HG02678 (cell line): ENCODE results near the gene ZNF76.
"Not testable (repeated sequence)": the region's sequence is repeated elsewhere in the genome, so short reads cannot be mapped to it uniquely, and the experiment has no call there.

ENCODE experiments used
- ATAC-seq: cut with Tn5 transposase; IDR thresholded peaks from one replicate; pipeline ENCODE4 v1.9.1; 2021; ENCODE audit warnings: mild to moderate bottlenecking, moderate library complexity; ENCODE audit not compliant: unreplicated experiment

ZNF76 gene

GRCh38 chr6:35297601-35298481 is 38.3 kb downstream of the ZNF76 start, which contains the start of gene DEF6:
Gene DEF6 (plus strand): TSS chr6:35297818. CDS start chr6:35297857, 39 bp downstream.
- peak; percentile 89 for ATAC-seq

GRCh38 chr6:35298625-35299140 is 39.1 kb downstream of the ZNF76 start:
- no peak for ATAC-seq

GRCh38 chr6:35299674-35300073 is 40.1 kb downstream of the ZNF76 start:
- ATAC-seq, result no peak

GRCh38 chr6:35300848-35301247 is 41.3 kb downstream of the ZNF76 start:
- ATAC-seq, result no peak

- ATAC-seq, result peak; percentile 85
These were observed 43.2 kb downstream of the ZNF76 start for GRCh38 chr6:35302604-35303241.

GRCh38 chr6:35304299-35304698 is 44.8 kb downstream of the ZNF76 start:
- ATAC-seq, result no peak

DNA sequence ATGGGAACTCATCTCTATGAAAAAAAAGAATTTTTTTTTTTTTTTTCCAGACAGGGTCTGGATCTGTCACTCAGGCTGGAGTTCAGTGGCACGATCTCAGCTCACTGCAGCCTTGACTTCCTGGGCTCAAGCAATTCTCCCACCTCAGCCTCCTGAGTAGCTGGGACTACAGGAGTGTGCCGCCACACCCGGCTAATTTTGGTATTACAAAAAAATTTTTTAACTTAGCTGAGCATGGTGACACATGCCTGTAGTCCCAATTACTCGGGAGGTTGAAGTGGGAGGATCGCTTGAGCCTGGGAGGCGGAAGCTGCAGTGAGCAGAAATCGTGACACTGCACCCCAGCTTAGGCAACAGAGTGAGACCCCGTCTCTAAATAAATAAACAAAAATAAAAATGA is 45.6 kb downstream of the ZNF76 start:
- ATAC-seq, result no peak

GRCh38 chr6:35307138-35307537 is 47.6 kb downstream of the ZNF76 start:
- not testable (repeated sequence) for ATAC-seq

DNA sequence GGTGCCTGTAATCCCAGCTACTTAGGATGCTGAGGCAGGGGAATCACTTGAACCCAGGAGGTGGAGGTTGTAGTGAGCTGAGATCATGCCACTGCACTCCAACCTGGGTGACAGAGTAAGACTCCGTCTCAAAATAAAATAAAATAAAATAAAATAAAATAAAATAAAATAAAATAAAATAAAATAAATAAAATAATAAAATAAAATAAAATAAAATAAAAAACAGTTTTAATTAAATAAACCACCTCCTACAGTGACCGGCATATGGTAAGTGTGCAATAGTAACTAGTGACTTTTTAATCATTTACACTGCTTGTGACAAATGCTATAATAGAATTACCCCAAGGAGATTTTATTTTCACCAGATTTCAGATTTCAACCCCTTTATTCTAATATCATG is 49.0 kb downstream of the ZNF76 start:
- not testable (repeated sequence) for ATAC-seq

GRCh38 chr6:35309611-35310264 is 50.2 kb downstream of the ZNF76 start:
- no peak for ATAC-seq

DNA sequence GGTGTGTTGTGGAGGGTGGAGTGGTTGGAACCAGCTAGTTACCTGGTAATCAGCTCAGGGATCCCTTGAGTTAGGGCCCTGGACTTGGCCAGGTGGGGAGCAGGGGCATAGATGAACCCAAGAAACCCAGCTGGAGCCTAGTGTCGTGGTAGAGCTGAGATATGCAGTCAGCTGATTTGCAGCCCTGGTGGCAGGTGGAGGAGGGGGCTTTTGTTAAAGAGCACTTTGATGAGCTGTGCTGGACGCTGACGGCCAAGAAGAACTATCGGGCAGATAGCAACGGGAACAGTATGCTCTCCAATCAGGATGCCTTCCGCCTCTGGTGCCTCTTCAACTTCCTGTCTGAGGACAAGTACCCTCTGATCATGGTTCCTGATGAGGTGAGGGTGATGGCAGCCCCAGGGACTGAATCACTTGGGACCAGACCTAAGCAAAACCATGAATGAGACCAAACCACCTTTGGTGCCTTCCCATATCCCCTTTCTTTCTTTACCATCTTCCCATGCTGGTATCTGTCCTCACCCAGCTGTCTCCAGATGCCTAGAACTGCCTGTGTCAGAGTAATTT is 50.8 kb downstream of the ZNF76 start:
- no peak for ATAC-seq

GRCh38 chr6:35311390-35312075 is 52.0 kb downstream of the ZNF76 start:
- ATAC-seq, result no peak

- no peak for ATAC-seq
These were observed 52.7 kb downstream of the ZNF76 start for GRCh38 chr6:35312076-35312800.

DNA sequence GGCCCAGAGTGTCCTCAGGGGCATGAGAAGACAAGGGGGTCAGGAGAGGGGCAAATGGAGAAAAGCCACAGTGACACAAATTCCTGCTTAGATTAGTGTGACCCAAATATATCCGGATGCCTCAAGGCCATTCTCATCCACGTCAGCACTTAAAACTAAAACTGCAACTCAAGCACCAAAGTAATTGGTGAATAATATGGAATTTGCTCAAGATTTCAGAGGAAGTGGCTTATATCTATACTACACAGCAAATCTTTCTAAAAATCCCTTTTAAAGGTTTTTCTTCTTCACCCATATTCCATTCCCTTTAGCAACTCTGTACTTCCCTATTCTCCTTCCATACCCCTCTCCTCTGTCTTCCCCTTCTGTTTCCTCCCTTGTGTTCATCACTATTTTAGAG is 53.3 kb downstream of the ZNF76 start:
- no peak for ATAC-seq

DNA sequence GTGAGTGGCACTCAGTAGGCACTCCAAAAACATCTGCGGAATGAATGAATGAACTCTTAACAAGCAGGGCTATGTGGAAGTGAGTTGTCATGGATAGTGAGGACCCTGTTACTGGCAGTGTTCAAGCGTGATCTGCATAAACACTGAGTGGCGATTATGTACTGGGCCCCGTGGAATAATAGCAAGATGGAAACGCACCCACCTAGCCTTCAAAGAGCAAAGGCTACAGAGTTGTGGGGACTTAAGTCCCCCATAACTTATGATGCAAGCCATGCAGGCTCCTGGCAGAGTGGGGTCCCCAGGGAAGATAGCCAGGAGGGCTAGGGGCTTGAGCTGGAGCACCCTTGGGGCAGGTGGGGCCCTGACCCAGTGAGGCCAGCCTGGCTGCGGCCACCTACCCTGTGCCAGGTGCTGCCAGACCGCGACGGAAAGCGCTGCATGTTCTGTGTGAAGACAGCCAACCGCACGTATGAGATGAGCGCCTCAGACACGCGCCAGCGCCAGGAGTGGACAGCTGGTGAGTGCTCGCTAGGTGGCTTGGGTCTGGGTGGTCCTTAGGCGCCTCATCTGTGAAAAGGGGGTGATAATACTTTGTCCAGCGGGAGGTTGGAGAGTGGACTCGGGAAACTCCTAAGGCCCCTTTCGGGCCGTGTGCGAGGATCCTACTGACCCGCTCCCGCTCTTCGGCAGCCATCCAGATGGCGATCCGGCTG is 58.1 kb downstream of the ZNF76 start:
- ATAC-seq, result no peak

GRCh38 chr6:35318196-35319171 is 58.9 kb downstream of the ZNF76 start:
- no peak for ATAC-seq

DNA sequence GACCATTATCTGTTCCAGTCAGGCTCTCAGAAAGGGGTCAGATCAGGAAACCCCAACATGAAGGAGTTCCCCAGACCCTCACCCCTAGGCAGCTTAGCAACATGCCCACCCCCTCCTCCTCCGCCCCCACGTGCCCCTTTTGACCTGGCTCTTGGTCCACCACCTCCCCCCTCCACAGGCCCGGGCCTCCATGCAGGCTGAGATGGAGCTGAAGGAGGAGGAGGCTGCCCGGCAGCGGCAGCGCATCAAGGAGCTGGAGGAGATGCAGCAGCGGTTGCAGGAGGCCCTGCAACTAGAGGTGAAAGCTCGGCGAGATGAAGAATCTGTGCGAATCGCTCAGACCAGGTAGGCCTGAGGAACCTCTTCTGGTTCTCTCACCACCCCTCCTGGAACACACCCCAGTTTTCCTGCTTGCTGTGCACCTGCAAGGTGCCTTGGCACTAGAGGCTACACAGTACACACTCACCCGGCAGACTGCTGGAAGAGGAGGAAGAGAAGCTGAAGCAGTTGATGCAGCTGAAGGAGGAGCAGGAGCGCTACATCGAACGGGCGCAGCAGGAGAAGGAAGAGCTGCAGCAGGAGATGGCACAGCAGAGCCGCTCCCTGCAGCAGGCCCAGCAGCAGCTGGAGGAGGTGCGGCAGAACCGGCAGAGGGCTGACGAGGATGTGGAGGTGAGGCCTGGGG is 60.0 kb downstream of the ZNF76 start:
- ATAC-seq, result no peak

DNA sequence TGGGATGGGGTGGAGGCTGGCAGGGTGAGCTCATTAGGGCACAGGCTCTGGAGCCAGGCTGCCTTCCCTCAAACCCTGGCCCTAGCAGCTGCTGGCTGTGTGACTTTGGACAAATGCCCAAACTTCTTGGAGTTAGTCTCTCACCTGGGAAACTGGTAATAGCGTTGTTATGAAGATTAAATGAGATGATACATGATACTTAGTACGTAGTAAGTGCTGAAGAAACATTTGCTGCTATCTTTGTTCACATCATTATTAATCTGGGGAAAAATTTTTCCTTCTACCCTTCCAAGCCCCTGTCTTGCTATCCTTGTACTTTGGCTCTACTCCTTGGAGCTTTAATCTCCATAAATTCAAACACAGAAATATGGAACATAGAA is 60.5 kb downstream of the ZNF76 start:
- no peak for ATAC-seq
